Endodermal cell (in vitro differentiated cells): ENCODE results near the gene USP24. TPM values are rescaled to one million over a fixed set of nuclear protein-coding genes. Genes with fewer than 3 reads are reported as not detected.

Experiments used
- DNase-seq: peaks from one replicate; pipeline ENCODE4 v3.0.0-alpha.2; 2017
- H3K27ac ChIP-seq: 2 replicates; pipeline ENCODE4 v1.5.1; 2013; ENCODE audit warnings: mild to moderate bottlenecking, low read depth, low read length, moderate library complexity
- H3K27me3 ChIP-seq: 2 replicates; pipeline ENCODE4 v1.6.1; 2013; ENCODE audit warnings: mild to moderate bottlenecking, low read length, moderate library complexity; ENCODE audit not compliant: insufficient read depth, control insufficient read depth, poor library complexity, severe bottlenecking
- H3K36me3 ChIP-seq: 2 replicates; pipeline ENCODE4 v1.7.0; 2013; ENCODE audit warnings: mild to moderate bottlenecking, low read length, moderate library complexity; ENCODE audit not compliant: control insufficient read depth, insufficient read depth
- H3K4me1 ChIP-seq: one replicate; pipeline ENCODE4 v1.7.0; 2013; ENCODE audit warnings: low read length; ENCODE audit not compliant: control insufficient read depth, insufficient read depth
- H3K4me3 ChIP-seq: 2 replicates; pipeline ENCODE4 v1.5.1; 2013; ENCODE audit warnings: mild to moderate bottlenecking, low read length, moderate library complexity
- H3K9ac ChIP-seq: 2 replicates; pipeline ENCODE4 v1.6.1; 2013; ENCODE audit warnings: mild to moderate bottlenecking, low read length, moderate library complexity; ENCODE audit not compliant: poor library complexity, severe bottlenecking; ENCODE audit errors: extremely low read depth
- H3K9me3 ChIP-seq: 2 replicates; pipeline ENCODE4 v1.6.1; 2013; ENCODE audit warnings: mild to moderate bottlenecking, low read length, moderate library complexity; ENCODE audit not compliant: control insufficient read depth
- H3K27ac Mint-ChIP-seq: 2 replicates; pipeline ENCODE4 v1.8.0; 2020; ENCODE audit warnings: mixed read lengths
- H3K27me3 Mint-ChIP-seq: 2 replicates; pipeline ENCODE4 v1.8.0; 2021; ENCODE audit warnings: mild to moderate bottlenecking, mixed read lengths; ENCODE audit not compliant: insufficient read depth
- H3K36me3 Mint-ChIP-seq: 2 replicates; pipeline ENCODE4 v1.8.0; 2020; ENCODE audit warnings: low read depth, mixed read lengths
- H3K4me1 Mint-ChIP-seq: 2 replicates; pipeline ENCODE4 v1.8.0; 2020; ENCODE audit warnings: mixed read lengths
- H3K4me3 Mint-ChIP-seq: 2 replicates; pipeline ENCODE4 v1.8.0; 2020; ENCODE audit warnings: mild to moderate bottlenecking, moderate library complexity, mixed read lengths
- H3K9me3 Mint-ChIP-seq: 2 replicates; pipeline ENCODE4 v1.8.0; 2020; ENCODE audit warnings: mild to moderate bottlenecking, mixed read lengths
- WGBS, 2 experiments: methylation state at CpG; one replicate each; pipeline versions ENCODE4 v1.1.5 to v1.1.7; 2013; ENCODE audit warnings: missing lambda C conversion rate in 2 of 2, mixed read lengths in 1 of 2; ENCODE audit not compliant: insufficient coverage in 1 of 2, insufficient read length in 1 of 2; 5-methylcytosine and 5-hydroxymethylcytosine counted together
- total RNA-seq, 2 donors: library from RNA; stranded (reverse); fragmentation: NEBNext Ultra II Directional in 1 of 2; extraction: Animal tissue kit (Norgen Biotek cat#: 25700) in 1 of 2; gene quantifications; 2 replicates in 1 of 2; 3 replicates in 1 of 2; pipeline ENCODE4 v1.2.1, GENCODE V29; 2021
- TF ChIP-seq, protein P1 (sequence below): fragments of 200-600 bp; sonication (generic); conservative IDR thresholded peaks from 2 replicates; pipeline ENCODE4 v1.5.0; 2021; ENCODE audit warnings: antibody characterized with exemption, mild to moderate bottlenecking

Gene USP24
- total RNA-seq, 2 donors from 2014 or later, result 68.2 to 71.5 TPM

- H3K36me3 Mint-ChIP-seq, result no peaks in the 10 kb centered on the region
- H3K9ac ChIP-seq, result no peak overlapping the region
- no peaks in the 10 kb centered on the region for H3K9me3 Mint-ChIP-seq
Observed at GRCh38 chr1:55217226-55217986, 2.2 kb upstream of the USP24 start.

DNA sequence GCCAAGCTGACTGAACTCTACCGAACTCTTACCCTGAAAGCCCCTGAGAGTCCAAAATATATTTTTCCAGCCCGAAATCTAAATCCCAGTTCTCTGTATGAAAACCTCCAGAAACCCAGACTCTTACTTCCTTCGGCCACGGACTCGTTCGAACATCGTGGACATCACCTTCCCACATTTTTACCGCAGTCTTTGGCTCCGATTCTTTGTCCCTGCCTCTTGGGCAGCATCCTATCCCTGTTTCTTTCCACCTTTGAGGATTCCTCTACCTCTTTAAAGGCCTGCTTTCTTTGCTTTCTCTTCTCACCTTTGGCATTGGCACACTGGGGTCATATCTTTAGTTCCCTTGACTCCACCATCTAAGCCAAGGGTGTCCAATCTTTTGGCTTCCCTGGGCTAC is 932 bp upstream of the USP24 start:
- 11 to 23% methylated on average over 9 of the region's 9 CpGs for WGBS, 2 experiments
- H3K27ac Mint-ChIP-seq, result peak overlapping the region; percentile 97
- no peaks in the 10 kb centered on the region for H3K27me3 Mint-ChIP-seq
- no peak for DNase-seq
- Histone ChIP-seq H3K27me3 (no peaks in the 10 kb centered on the region), H3K4me1 (peaks cover 9% of the 10 kb centered on the region), H3K9me3 (no peaks in the 10 kb centered on the region), H3K27ac (no peak overlapping the region), H3K36me3 (peaks cover 3% of the 10 kb centered on the region), H3K9ac (peak overlapping the region; percentile 84), H3K4me3 (peak overlapping the region; percentile 95)
- TF ChIP-seq, protein P1, sequence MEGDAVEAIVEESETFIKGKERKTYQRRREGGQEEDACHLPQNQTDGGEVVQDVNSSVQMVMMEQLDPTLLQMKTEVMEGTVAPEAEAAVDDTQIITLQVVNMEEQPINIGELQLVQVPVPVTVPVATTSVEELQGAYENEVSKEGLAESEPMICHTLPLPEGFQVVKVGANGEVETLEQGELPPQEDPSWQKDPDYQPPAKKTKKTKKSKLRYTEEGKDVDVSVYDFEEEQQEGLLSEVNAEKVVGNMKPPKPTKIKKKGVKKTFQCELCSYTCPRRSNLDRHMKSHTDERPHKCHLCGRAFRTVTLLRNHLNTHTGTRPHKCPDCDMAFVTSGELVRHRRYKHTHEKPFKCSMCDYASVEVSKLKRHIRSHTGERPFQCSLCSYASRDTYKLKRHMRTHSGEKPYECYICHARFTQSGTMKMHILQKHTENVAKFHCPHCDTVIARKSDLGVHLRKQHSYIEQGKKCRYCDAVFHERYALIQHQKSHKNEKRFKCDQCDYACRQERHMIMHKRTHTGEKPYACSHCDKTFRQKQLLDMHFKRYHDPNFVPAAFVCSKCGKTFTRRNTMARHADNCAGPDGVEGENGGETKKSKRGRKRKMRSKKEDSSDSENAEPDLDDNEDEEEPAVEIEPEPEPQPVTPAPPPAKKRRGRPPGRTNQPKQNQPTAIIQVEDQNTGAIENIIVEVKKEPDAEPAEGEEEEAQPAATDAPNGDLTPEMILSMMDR, result no peak
- H3K36me3 Mint-ChIP-seq, result no peaks in the 10 kb centered on the region
- peak overlapping the region; percentile 98 for H3K4me3 Mint-ChIP-seq
- H3K4me1 Mint-ChIP-seq, result peaks cover 44% of the 10 kb centered on the region
- no peaks in the 10 kb centered on the region for H3K9me3 Mint-ChIP-seq

More at GRCh38 chr1:55217226-55217986, 2.2 kb upstream of the USP24 start:
- no peak overlapping the region for H3K4me3 ChIP-seq
- Mint-ChIP-seq H3K27ac (no peak overlapping the region), H3K27me3 (peaks cover 5% of the 10 kb centered on the region), H3K4me1 (peaks cover 31% of the 10 kb centered on the region), H3K4me3 (no peak overlapping the region)
- H3K27ac ChIP-seq, result no peak overlapping the region
- 78 to 79% methylated on average over 5 to 6 of the region's 6 CpGs for WGBS, 2 experiments
- H3K9me3 ChIP-seq, result no peaks in the 10 kb centered on the region
- H3K27me3 ChIP-seq, result no peaks in the 10 kb centered on the region
- peaks cover 7% of the 10 kb centered on the region for H3K4me1 ChIP-seq
- TF ChIP-seq, protein P1, result no peak
- no peak for DNase-seq
- peaks cover 2% of the 10 kb centered on the region for H3K36me3 ChIP-seq

DNA sequence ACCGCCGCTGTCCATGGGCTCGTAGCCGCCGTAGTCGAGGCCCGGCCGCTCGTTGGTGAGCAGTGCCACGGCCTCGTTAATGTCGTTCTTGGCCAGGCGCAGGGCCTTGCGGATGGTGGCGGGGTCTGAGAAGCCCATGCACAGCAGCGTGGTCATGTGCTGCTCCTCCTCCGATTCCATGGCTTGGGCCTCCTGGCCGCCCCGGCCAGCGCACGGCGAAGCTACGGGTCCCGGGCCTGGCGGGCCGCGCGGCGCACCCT is 300 bp downstream of the USP24 start:
- no peaks in the 10 kb centered on the region for H3K9me3 Mint-ChIP-seq
- Histone ChIP-seq H3K27ac (peak overlapping the region; percentile 89), H3K4me1 (peaks cover 17% of the 10 kb centered on the region), H3K9ac (peak overlapping the region; percentile 84), H3K36me3 (peaks cover 3% of the 10 kb centered on the region), H3K27me3 (no peaks in the 10 kb centered on the region), H3K4me3 (peak overlapping the region; percentile 95), H3K9me3 (no peaks in the 10 kb centered on the region)
- H3K27me3 Mint-ChIP-seq, result no peaks in the 10 kb centered on the region
- DNase-seq, result peak; percentile 84
- peaks cover 54% of the 10 kb centered on the region for H3K4me1 Mint-ChIP-seq
- no peaks in the 10 kb centered on the region for H3K36me3 Mint-ChIP-seq
- 0% methylated on average over 6 to 29 of the region's 29 CpGs for WGBS, 2 experiments
- H3K27ac Mint-ChIP-seq, result no peak overlapping the region
- peak overlapping the region; percentile 98 for H3K4me3 Mint-ChIP-seq
- TF ChIP-seq, protein P1, result no peak
